GM19324 (cell line): ENCODE measurements around the gene HAAO.

Source experiments
- ATAC-seq: cut with Tn5 transposase; IDR thresholded peaks from one replicate; pipeline ENCODE4 v1.9.1; 2021; ENCODE audit warnings: mild to moderate bottlenecking, moderate library complexity; ENCODE audit not compliant: unreplicated experiment, low FRiP score

HAAO gene

GRCh38 chr2:42770288-42771131 is 21.9 kb downstream of the HAAO start:
- ATAC-seq, result no peak

- ATAC-seq, result no peak
These were observed 22.6 kb downstream of the HAAO start for GRCh38 chr2:42769583-42770287.

GRCh38 chr2:42768706-42769256 is 23.6 kb downstream of the HAAO start:
- ATAC-seq, result no peak

GRCh38 chr2:42767899-42768705 is 24.3 kb downstream of the HAAO start:
- no peak for ATAC-seq

- no peak for ATAC-seq
These were observed 25.1 kb downstream of the HAAO start for GRCh38 chr2:42767080-42767898.

- ATAC-seq, result no peak
These were observed 26.7 kb downstream of the HAAO start for GRCh38 chr2:42765686-42766085.

- ATAC-seq, result no peak
These were observed 27.5 kb downstream of the HAAO start for GRCh38 chr2:42764901-42765300.

GRCh38 chr2:42764096-42764495 is 28.3 kb downstream of the HAAO start, which contains the start of gene OXER1:
Gene OXER1 (minus strand): TSS chr2:42764135. CDS start chr2:42764062, 73 bp downstream.
- ATAC-seq, result no peak

- ATAC-seq, result no peak
These were observed 29.3 kb downstream of the HAAO start for GRCh38 chr2:42762823-42763804.

- ATAC-seq, result no peak
These were observed 30.2 kb downstream of the HAAO start for GRCh38 chr2:42762155-42762554.

GRCh38 chr2:42761554-42761953 is 30.8 kb downstream of the HAAO start:
- ATAC-seq, result no peak

GRCh38 chr2:42758751-42759150 is 33.6 kb downstream of the HAAO start:
- ATAC-seq, result no peak

- ATAC-seq, result no peak
These were observed 34.2 kb downstream of the HAAO start for GRCh38 chr2:42757981-42758740.

- no peak for ATAC-seq
These were observed 35.3 kb downstream of the HAAO start for GRCh38 chr2:42756966-42757513.

- ATAC-seq, result no peak
These were observed 36.1 kb downstream of the HAAO start for GRCh38 chr2:42756150-42756775.

- ATAC-seq, result no peak
These were observed 37.0 kb downstream of the HAAO start for GRCh38 chr2:42755191-42755880.

- ATAC-seq, result no peak
These were observed 37.6 kb downstream of the HAAO start for GRCh38 chr2:42754776-42755140.
